GM12892 (cell line): ENCODE results near the gene SCLT1.

ENCODE experiments used
- POLR2A ChIP-seq: IDR thresholded peaks from 2 replicates; pipeline ENCODE4 v1.6.1; 2011; ENCODE audit warnings: low read depth, low read length, control low read depth
- POLR2AphosphoS5 ChIP-seq: IDR thresholded peaks from 2 replicates; pipeline ENCODE4 v1.6.1; 2011; ENCODE audit warnings: low read depth, low read length, control low read depth
- TAF1 ChIP-seq: IDR thresholded peaks from 2 replicates; pipeline ENCODE4 v1.6.1; 2011; ENCODE audit warnings: low read depth, mild to moderate bottlenecking, control low read depth, low read length, borderline replicate concordance

- no peak for TF ChIP-seq POLR2AphosphoS5
- no peak for TF ChIP-seq POLR2A
- TF ChIP-seq TAF1, result no peak
Measured at GRCh38 chr4:128868758-128869157, 224.6 kb downstream of the SCLT1 start.
